Medulla oblongata (tissue), 1 donor: ENCODE measurements around the gene HOXC10.

Experiments used
- DNase-seq: peaks from one replicate; pipeline ENCODE4 v3.0.0-alpha.2; 2015; ENCODE audit errors: extremely low spot score

HOXC10 gene

GRCh38 chr12:54016478-54016964 is 31.6 kb downstream of the HOXC10 start:
- DNase-seq, result no peak

- no peak for DNase-seq
Observed at GRCh38 chr12:54017027-54017788, 32.3 kb downstream of the HOXC10 start.

- peak; percentile 88 for DNase-seq
Observed at GRCh38 chr12:54017878-54018467, 33.0 kb downstream of the HOXC10 start.

- DNase-seq, result no peak
Observed at GRCh38 chr12:54018468-54018984, 33.6 kb downstream of the HOXC10 start.

- no peak for DNase-seq
Observed at GRCh38 chr12:54019091-54019811, 34.3 kb downstream of the HOXC10 start.

GRCh38 chr12:54019924-54020590 is 35.1 kb downstream of the HOXC10 start:
- DNase-seq, result no peak

GRCh38 chr12:54020591-54021405 is 35.9 kb downstream of the HOXC10 start:
- no peak for DNase-seq

GRCh38 chr12:54021432-54022013 is 36.6 kb downstream of the HOXC10 start:
- peak; percentile 40 for DNase-seq

GRCh38 chr12:54022960-54023884 is 38.3 kb downstream of the HOXC10 start:
- DNase-seq, result no peak

- DNase-seq, result no peak
Observed at GRCh38 chr12:54024127-54024526, 39.2 kb downstream of the HOXC10 start.

GRCh38 chr12:54024581-54025305 is 39.8 kb downstream of the HOXC10 start:
- DNase-seq, result no peak

- DNase-seq, result no peak
Observed at GRCh38 chr12:54025499-54026405, 40.8 kb downstream of the HOXC10 start.

GRCh38 chr12:54026640-54027441 is 41.9 kb downstream of the HOXC10 start:
- DNase-seq, result no peak

- no peak for DNase-seq
Observed at GRCh38 chr12:54027442-54027786, 42.5 kb downstream of the HOXC10 start.

- DNase-seq, result peak; percentile 86
Observed at GRCh38 chr12:54028314-54029201, 43.6 kb downstream of the HOXC10 start, which contains the start of gene HOXC6. Gene HOXC6, plus strand, starts transcription at chr12:54028440. Its CDS starts 82 bp downstream, at chr12:54028522.
